ENCODE data around the gene IL6R. TPM values are rescaled to one million over a fixed set of nuclear protein-coding genes. Genes with fewer than 3 reads are reported as not detected.

Gene IL6R
- total RNA-seq, 1 donor from 2014 or later = 10.4 TPM

- TF ChIP-seq CTCF (IDR thresholded peaks at IDR 0.05) = no peak
- H3K27ac Mint-ChIP-seq (ENCODE audit: unreplicated experiment) = peak overlapping the region; percentile 90
- H3K36me3 Mint-ChIP-seq (ENCODE audit: unreplicated experiment) = peaks cover 4% of the 10 kb centered on the region
- no peaks in the 10 kb centered on the region for H3K27me3 Mint-ChIP-seq (ENCODE audit: unreplicated experiment)
- no peak for DNase-seq (ENCODE audit: extremely low spot score, unreplicated experiment)
- H3K9me3 Mint-ChIP-seq (ENCODE audit: unreplicated experiment) = no peaks in the 10 kb centered on the region
- H3K4me3 Mint-ChIP-seq (ENCODE audit: unreplicated experiment) = no peak overlapping the region
- H3K4me1 Mint-ChIP-seq (ENCODE audit: unreplicated experiment) = peaks cover 62% of the 10 kb centered on the region
Observed at GRCh38 chr1:154429841-154430611, 24.9 kb downstream of the IL6R start.

GRCh38 chr1:154430903-154431302 is 25.8 kb downstream of the IL6R start:
- Mint-ChIP-seq H3K36me3 (ENCODE audit: unreplicated experiment) (peaks cover 4% of the 10 kb centered on the region), H3K27ac (ENCODE audit: unreplicated experiment) (peak overlapping the region; percentile 90), H3K27me3 (ENCODE audit: unreplicated experiment) (no peaks in the 10 kb centered on the region), H3K4me3 (ENCODE audit: unreplicated experiment) (no peak overlapping the region), H3K4me1 (ENCODE audit: unreplicated experiment) (peaks cover 60% of the 10 kb centered on the region), H3K9me3 (ENCODE audit: unreplicated experiment) (no peaks in the 10 kb centered on the region)
- TF ChIP-seq CTCF (IDR thresholded peaks at IDR 0.05) = no peak
- no peak for DNase-seq (ENCODE audit: extremely low spot score, unreplicated experiment)

- peaks cover 62% of the 10 kb centered on the region for H3K4me1 Mint-ChIP-seq (ENCODE audit: unreplicated experiment)
- TF ChIP-seq CTCF (IDR thresholded peaks at IDR 0.05) = no peak
- no peak for DNase-seq (ENCODE audit: extremely low spot score, unreplicated experiment)
Observed at GRCh38 chr1:154431586-154432373, 26.6 kb downstream of the IL6R start.

GRCh38 chr1:154433161-154433764 is 28.1 kb downstream of the IL6R start:
- Mint-ChIP-seq H3K9me3 (ENCODE audit: unreplicated experiment) (no peaks in the 10 kb centered on the region), H3K36me3 (ENCODE audit: unreplicated experiment) (peaks cover 9% of the 10 kb centered on the region), H3K27ac (ENCODE audit: unreplicated experiment) (peak overlapping the region; percentile 90), H3K4me3 (ENCODE audit: unreplicated experiment) (no peak overlapping the region), H3K4me1 (ENCODE audit: unreplicated experiment) (peaks cover 50% of the 10 kb centered on the region), H3K27me3 (ENCODE audit: unreplicated experiment) (no peaks in the 10 kb centered on the region)
- peak; percentile 86 for DNase-seq (ENCODE audit: extremely low spot score, unreplicated experiment)
- TF ChIP-seq CTCF (IDR thresholded peaks at IDR 0.05) = no peak

More at GRCh38 chr1:154431586-154432373, 26.6 kb downstream of the IL6R start:
- H3K27ac Mint-ChIP-seq (ENCODE audit: unreplicated experiment) = peak overlapping the region; percentile 90
- peaks cover 7% of the 10 kb centered on the region for H3K36me3 Mint-ChIP-seq (ENCODE audit: unreplicated experiment)
- H3K27me3 Mint-ChIP-seq (ENCODE audit: unreplicated experiment) = no peaks in the 10 kb centered on the region
- H3K9me3 Mint-ChIP-seq (ENCODE audit: unreplicated experiment) = no peaks in the 10 kb centered on the region
- no peak overlapping the region for H3K4me3 Mint-ChIP-seq (ENCODE audit: unreplicated experiment)
